GM23248 (cell line): ENCODE data around the gene XPC. TPM values are rescaled to one million over a fixed set of nuclear protein-coding genes. Genes with fewer than 3 reads are reported as not detected.
A peak's percentile ranks its signal among the peaks of the same experiment; 100 is the strongest.

Experiments used
- DNase-seq: peaks from one replicate; pipeline ENCODE4 v3.0.0-alpha.2; 2015
- H2AFZ ChIP-seq: fragments of 200-600 bp; sonication (generic); 2 replicates; pipeline ENCODE4 v1.6.1; 2016; ENCODE audit warnings: antibody characterized with exemption
- H3F3A ChIP-seq: fragments of 200-600 bp; sonication (generic); 2 replicates; pipeline ENCODE4 v1.6.1; 2016; ENCODE audit warnings: mild to moderate bottlenecking, antibody characterized with exemption, mixed run types; ENCODE audit not compliant: insufficient read depth
- H3K27ac ChIP-seq: fragments of 200-600 bp; sonication (generic); 2 replicates; pipeline ENCODE4 v1.5.1; 2016; ENCODE audit warnings: mild to moderate bottlenecking
- H3K27me3 ChIP-seq: fragments of 200-600 bp; sonication (generic); replicated peaks from 2 replicates; pipeline ENCODE4 v1.6.1; 2016; ENCODE audit warnings: mild to moderate bottlenecking; ENCODE audit not compliant: insufficient read depth
- H3K36me3 ChIP-seq: fragments of 200-600 bp; sonication (generic); 2 replicates; pipeline ENCODE4 v1.6.1; 2016; ENCODE audit warnings: low read depth, mild to moderate bottlenecking
- H3K4me1 ChIP-seq: fragments of 200-600 bp; sonication (generic); 2 replicates; pipeline ENCODE4 v1.6.1; 2016; ENCODE audit warnings: mild to moderate bottlenecking; ENCODE audit not compliant: insufficient read depth
- H3K4me2 ChIP-seq: fragments of 200-600 bp; sonication (generic); one replicate; pipeline ENCODE4 v1.6.1; 2016; ENCODE audit warnings: mild to moderate bottlenecking; ENCODE audit not compliant: unreplicated experiment
- H3K4me3 ChIP-seq: fragments of 200-600 bp; sonication (generic); 2 replicates; pipeline ENCODE4 v1.5.1; 2016; ENCODE audit warnings: mild to moderate bottlenecking
- H3K79me2 ChIP-seq: fragments of 200-600 bp; sonication (generic); 2 replicates; pipeline ENCODE4 v1.6.1; 2016; ENCODE audit warnings: mild to moderate bottlenecking; ENCODE audit not compliant: insufficient read depth
- H3K9ac ChIP-seq: fragments of 200-600 bp; sonication (generic); 2 replicates; pipeline ENCODE4 v1.6.1; 2016; ENCODE audit warnings: mild to moderate bottlenecking
- H3K9me2 ChIP-seq: fragments of 200-600 bp; sonication (generic); 2 replicates; pipeline ENCODE4 v1.6.1; 2016; ENCODE audit warnings: mixed run types, mild to moderate bottlenecking, moderate library complexity; ENCODE audit not compliant: insufficient read depth
- H3K9me3 ChIP-seq: fragments of 200-600 bp; sonication (generic); one replicate; pipeline ENCODE4 v1.6.1; 2017; ENCODE audit warnings: low read depth
- H4K20me1 ChIP-seq: fragments of 200-600 bp; sonication (generic); 2 replicates; pipeline ENCODE4 v1.6.0; 2016; ENCODE audit not compliant: insufficient read depth
- EZH2 ChIP-seq: fragments of 200-600 bp; sonication (generic); IDR thresholded peaks from 2 replicates; pipeline ENCODE4 v1.6.1; 2018; ENCODE audit warnings: antibody characterized with exemption, mild to moderate bottlenecking; ENCODE audit not compliant: insufficient read depth, poor library complexity, severe bottlenecking
- EZH2phosphoT487 ChIP-seq: fragments of 200-600 bp; sonication (generic); IDR thresholded peaks from 2 replicates; pipeline ENCODE4 v1.6.1; 2018; ENCODE audit warnings: antibody characterized with exemption, moderate library complexity, mild to moderate bottlenecking, low read depth; ENCODE audit not compliant: insufficient read depth
- WGBS, 2 experiments: methylation state at CpG; one replicate each; pipeline ENCODE4 v1.1.6; 2015 to 2017; ENCODE audit warnings: low lambda C conversion rate in 2 of 2, low coverage in 1 of 2; ENCODE audit errors: missing lambda C conversion rate in 2 of 2; 5-methylcytosine and 5-hydroxymethylcytosine counted together
- in situ Hi-C: fragments of 300-500 bp; cut with MboI; formaldehyde crosslinking; loops from 2 replicates; pipeline ENCODE4 v1.15.0; 2020
- polyA plus RNA-seq: library from polyadenylated mRNA; unstranded; fragments of >200 nt; fragmentation: Nextera tagmentation; extraction: Ambion mirVana; gene quantifications from 2 replicates; pipeline ENCODE4 v1.2.1, GENCODE V29; 2016
- total RNA-seq: library from RNA; depleted of rRNA; stranded (reverse); fragments of >200 nt; shearing (Covaris generic); gene quantifications from 2 replicates; pipeline ENCODE4 v1.2.3, GENCODE V29; 2014

Gene XPC
- total and polyA plus RNA-seq, 2 experiments from 2014 or later, result 42.4 to 62.1 TPM

DNA sequence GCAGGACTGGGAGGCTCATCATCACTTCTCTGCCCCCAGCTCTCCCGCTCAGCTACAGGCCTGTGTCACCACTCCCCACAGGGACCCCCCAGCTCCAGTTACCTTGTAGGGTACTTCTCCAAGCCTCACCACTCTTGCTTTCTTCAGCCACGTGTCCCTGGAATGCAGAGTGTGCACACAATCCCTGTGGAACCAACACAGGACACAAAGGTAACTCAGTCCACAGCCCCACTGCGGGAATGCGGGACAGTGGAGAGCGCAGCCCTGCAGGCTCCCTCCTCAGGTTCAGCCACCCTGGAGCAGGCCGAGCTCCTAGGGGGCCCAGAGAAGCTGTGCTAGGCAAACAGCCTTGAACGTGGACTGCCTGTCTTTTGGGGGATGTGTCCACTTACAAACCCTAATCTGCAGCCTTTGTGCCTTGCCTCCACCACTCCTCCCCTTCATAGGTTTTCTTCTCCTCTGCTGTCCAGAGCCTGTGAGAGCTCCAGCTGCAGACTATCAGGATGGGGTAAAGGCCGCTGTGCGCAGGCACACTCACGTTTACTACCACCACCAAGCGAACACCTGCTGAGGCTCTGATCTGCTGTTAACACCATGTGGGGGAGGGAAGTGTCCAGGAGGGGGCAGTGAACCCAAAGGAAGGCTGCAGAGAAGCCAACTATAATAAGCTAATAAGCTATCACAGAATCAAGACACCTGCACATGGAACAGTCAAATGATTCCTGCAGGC lies 26.0 kb downstream of the XPC start:
- in situ Hi-C loops, result no loop called here
- H4K20me1 ChIP-seq, result no peaks in the 10 kb centered on the region

DNA sequence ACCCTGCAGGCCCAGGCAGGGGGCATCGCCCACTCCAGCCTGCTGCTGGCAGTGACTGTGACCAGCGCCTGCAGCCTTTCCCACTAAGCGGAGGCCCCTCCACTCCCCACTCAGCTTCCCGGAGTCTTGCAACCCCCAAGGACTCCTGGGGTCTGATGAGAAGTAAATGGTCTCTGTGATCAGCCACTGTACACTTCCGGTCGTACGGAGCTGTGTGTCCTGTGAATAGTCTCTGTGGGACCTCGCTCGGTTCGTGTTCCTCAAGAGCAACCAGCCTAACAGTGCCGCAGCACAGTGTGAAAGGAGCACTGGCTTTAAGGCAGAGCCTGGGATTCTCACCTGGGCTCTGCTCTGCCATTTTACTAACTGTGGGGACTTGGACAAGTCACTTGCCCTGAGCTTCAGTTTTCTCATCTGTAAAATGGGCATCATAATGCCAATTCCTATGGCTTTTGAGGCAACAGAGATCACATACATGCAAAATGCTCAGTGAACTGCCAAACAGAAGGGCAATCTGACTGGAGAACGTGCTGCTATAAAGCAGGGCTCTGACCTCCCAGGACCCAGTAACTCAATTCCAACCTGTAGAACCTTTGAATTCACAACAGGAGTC lies 26.8 kb downstream of the XPC start:
- 91 to 92% methylated on average over 12 of the region's 12 CpGs for WGBS, 2 experiments
- in situ Hi-C loops, result no loop called here
- H3K27ac ChIP-seq, result no peak overlapping the region
- no peak for DNase-seq
- peaks cover 32% of the 10 kb centered on the region for H3K79me2 ChIP-seq
- no peaks in the 10 kb centered on the region for H4K20me1 ChIP-seq
- H3K36me3 ChIP-seq, result peaks cover 37% of the 10 kb centered on the region
- H3K4me3 ChIP-seq, result no peak overlapping the region
- H3K4me1 ChIP-seq, result no peaks in the 10 kb centered on the region
- no peaks in the 10 kb centered on the region for H3K27me3 ChIP-seq
- TF ChIP-seq EZH2 (no peak), EZH2phosphoT487 (no peak)
- no peak overlapping the region for H2AFZ ChIP-seq
- H3F3A ChIP-seq, result peaks cover 11% of the 10 kb centered on the region
- no peak overlapping the region for H3K4me2 ChIP-seq
- H3K9me3 ChIP-seq, result no peaks in the 10 kb centered on the region
- no peak overlapping the region for H3K9ac ChIP-seq
- no peaks in the 10 kb centered on the region for H3K9me2 ChIP-seq

More for the DNA sequence above, 26.0 kb downstream of the XPC start:
- no peak for TF ChIP-seq EZH2
- no peak for TF ChIP-seq EZH2phosphoT487
- Histone ChIP-seq H3K4me1 (no peaks in the 10 kb centered on the region), H3K9me2 (no peaks in the 10 kb centered on the region), H3K4me3 (no peak overlapping the region), H3K4me2 (no peak overlapping the region), H3K27me3 (no peaks in the 10 kb centered on the region), H3K36me3 (peaks cover 39% of the 10 kb centered on the region), H3K9me3 (no peaks in the 10 kb centered on the region), H3K27ac (no peak overlapping the region), H3K9ac (no peak overlapping the region), H3K79me2 (peaks cover 40% of the 10 kb centered on the region), H3F3A (peaks cover 4% of the 10 kb centered on the region; the same call in 1 of the 2 replicates), H2AFZ (no peak overlapping the region)
- no peak for DNase-seq
- 86 to 89% methylated on average over 11 of the region's 11 CpGs for WGBS, 2 experiments

DNA sequence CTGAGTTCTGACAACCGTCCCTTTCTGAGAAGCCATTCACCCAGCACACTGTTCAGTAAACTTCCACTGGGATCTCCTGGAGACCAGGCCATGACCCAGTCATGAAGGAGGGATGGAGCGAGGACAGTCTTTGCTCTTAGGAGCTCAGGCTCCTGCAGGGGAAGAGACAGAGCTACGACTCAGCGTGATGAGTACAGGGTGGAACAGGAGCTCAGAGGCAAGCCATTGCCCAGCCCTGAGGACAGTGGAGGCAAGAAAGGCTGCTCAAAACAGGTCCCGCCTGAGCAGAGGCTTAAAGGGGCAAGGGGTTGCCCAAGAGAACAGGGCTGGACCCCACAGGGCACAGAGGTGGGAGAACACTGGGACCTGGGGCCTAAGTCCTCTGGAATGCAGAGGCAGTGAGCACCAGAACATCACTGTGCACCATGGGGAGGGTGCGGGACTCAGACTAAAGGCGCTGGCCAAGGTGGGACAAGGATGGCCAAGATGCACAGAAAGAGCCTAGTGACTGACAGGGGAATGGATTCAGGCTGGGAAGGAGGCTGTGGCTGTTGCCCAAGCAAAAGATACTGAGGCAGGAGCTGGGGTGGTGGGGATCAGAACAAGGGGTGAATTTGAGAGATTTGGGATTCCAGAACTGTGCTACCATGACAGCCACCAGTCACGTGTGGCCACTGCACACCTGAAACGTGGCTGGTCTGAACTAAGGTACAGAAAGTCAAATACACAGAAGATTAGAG lies 27.7 kb downstream of the XPC start:
- Histone ChIP-seq H3K9me2 (no peaks in the 10 kb centered on the region), H3K4me3 (no peak overlapping the region), H3K9me3 (no peaks in the 10 kb centered on the region), H3K4me2 (no peak overlapping the region), H3K27ac (no peak overlapping the region), H3K36me3 (peaks cover 30% of the 10 kb centered on the region; the same call in 1 of the 2 replicates), H2AFZ (no peak overlapping the region), H3K27me3 (no peaks in the 10 kb centered on the region), H3K79me2 (peaks cover 25% of the 10 kb centered on the region), H3K4me1 (peaks cover 2% of the 10 kb centered on the region), H3F3A (peaks cover 19% of the 10 kb centered on the region), H3K9ac (no peak overlapping the region), H4K20me1 (no peaks in the 10 kb centered on the region)
- 86 to 87% methylated on average over 9 of the region's 9 CpGs for WGBS, 2 experiments
- TF ChIP-seq EZH2phosphoT487, result no peak
- no peak for TF ChIP-seq EZH2
- in situ Hi-C loops, result no loop called here
- peak; percentile 58 for DNase-seq

DNA sequence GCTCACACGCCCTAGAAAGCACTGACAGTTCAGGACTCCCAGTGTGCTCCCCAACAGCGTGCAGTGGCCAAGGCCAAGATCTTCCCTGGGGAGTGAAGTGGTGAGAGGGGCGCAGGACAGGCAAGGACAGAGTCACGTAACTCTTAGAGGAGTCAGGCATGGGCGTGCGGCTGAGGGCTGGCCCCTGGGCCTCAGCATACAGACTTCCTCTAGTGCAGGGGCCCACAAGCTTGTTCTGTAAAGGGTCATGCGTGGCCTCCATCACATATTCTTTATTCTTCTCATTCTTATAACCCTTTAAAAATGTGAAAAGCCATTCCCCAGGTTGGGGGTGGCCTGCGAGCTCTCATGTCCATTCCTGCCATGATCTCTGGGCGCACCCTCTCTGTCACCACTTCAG lies 28.3 kb downstream of the XPC start:
- H4K20me1 ChIP-seq, result no peaks in the 10 kb centered on the region
- H3K27me3 ChIP-seq, result no peaks in the 10 kb centered on the region
- H3K36me3 ChIP-seq, result peaks cover 30% of the 10 kb centered on the region; the same call in 1 of the 2 replicates
- no peak for TF ChIP-seq EZH2phosphoT487
- TF ChIP-seq EZH2, result no peak
- H3K9me2 ChIP-seq, result no peaks in the 10 kb centered on the region
- H3K9me3 ChIP-seq, result no peaks in the 10 kb centered on the region
- H3K4me1 ChIP-seq, result peaks cover 8% of the 10 kb centered on the region
- H3K79me2 ChIP-seq, result peaks cover 25% of the 10 kb centered on the region
- H2AFZ ChIP-seq, result no peak overlapping the region
- no peak overlapping the region for H3K4me3 ChIP-seq
- H3K27ac ChIP-seq, result no peak overlapping the region
- H3K9ac ChIP-seq, result no peak overlapping the region
- DNase-seq, result no peak
- H3K4me2 ChIP-seq, result no peak overlapping the region
- WGBS, 2 experiments, result 98 to 99% methylated on average over 9 of the region's 9 CpGs
- peaks cover 25% of the 10 kb centered on the region for H3F3A ChIP-seq
- in situ Hi-C loops, result no loop called here
